Measurements from ENCODE around the gene RPL13.
"Not testable (repeated sequence)": the region's sequence is repeated elsewhere in the genome, so short reads cannot be mapped to it uniquely, and the experiment has no call there.

Gene RPL13

GRCh38 chr16:89562939-89563338 lies 2.5 kb downstream of the RPL13 start:
- DNase-seq (ENCODE audit: low read depth in 2 of 2) = no peak

GRCh38 chr16:89563639-89564392 lies 3.3 kb downstream of the RPL13 start:
- DNase-seq (ENCODE audit: low read depth in 2 of 2) = no peak

GRCh38 chr16:89564476-89565255 lies 4.2 kb downstream of the RPL13 start:
- no peak for DNase-seq (ENCODE audit: low read depth in 2 of 2)

GRCh38 chr16:89565256-89565505 lies 4.7 kb downstream of the RPL13 start:
- DNase-seq (ENCODE audit: low read depth in 2 of 2) = no peak

DNA sequence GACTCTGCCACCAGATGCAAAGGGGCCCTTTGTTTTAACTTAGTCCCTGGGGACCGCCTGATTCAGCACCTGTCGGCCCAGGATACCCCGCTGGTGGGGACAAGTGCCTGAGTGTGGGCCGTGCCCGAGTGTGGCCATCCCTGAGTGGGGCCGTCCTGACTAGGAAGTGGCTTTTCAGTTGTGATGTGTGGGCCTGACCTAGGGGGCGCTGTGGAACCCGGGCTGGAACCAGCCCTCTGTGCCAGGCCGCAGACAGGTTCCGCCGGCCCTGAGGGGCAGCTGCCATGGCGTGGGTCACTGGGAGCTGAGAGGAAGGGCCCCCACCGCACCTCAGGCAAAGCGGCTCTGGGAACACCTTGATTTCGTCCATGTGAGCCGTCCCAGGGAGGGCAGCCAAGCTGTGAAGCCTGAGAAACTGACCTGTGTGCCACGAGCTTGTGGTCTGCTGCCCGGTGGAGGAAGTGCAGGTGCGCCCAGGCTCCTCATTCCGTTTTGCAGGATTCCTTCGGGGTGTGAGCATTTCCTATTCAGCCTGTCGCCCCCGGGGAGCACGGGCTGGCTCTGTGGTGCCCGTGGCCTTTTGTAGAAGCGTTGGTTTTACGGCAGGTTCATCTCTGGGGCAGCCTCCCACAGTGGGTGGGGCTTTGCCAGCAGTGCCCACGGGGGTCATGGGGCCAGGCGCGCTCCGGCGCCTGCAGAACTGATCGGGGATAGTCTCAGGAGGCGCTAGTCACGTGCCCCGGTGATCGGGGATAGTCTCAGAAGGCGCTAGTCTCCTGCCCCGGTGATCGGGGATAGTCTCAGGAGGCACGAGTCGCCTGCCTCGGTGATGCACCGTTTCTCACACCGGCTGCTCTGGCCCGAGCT lies 5.3 kb downstream of the RPL13 start:
- DNase-seq (ENCODE audit: low read depth in 2 of 2) = peak in 1 of 2 donors; percentile 35

DNA sequence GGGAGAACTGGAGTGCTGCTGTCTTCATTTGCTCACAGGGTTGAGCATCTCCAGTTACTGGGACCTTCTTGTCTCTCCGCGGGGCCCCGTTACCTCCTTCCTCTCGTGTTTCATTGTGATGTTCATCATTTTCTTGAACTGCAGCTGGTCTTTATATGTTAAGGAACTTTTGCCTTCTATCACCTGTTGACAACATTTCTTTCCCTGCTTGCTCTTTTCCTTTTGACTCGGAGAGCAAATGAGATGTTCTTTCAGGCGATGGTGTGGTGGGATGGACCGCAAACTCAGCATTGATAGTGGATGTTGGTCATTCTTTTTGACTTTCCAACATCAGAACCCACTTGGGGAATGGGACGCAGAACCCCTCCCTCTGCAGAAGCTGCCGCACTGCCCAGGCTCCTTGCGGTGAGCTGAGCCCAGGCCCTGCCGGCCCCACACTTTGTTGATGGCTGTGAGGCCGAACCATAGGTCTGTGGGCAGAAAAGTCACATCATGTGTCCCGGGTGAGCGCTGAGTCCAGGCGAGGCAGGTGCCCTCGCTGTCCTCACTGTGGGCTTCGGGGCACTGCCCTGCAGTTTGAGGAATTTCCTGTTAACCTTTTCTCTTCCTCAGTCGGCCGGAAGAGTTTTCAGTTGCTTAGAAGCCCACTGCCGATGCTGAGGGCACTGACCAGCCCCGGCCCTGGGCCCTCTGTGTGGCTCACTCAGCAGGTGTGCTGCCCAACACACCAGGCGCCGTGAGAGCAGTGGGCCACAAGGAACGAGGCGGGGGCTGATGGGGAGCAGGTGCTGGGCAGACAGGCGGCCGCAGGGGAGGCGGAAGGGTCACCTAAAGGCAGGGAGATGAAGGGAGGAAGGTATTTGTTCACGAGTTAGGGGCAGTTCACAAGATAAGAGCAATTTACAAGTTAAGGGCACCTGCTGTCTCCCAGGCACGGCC lies 7.4 kb downstream of the RPL13 start:
- no peak for DNase-seq (ENCODE audit: low read depth in 2 of 2)

GRCh38 chr16:89569506-89570341 lies 9.2 kb downstream of the RPL13 start:
- no peak for DNase-seq (ENCODE audit: low read depth in 2 of 2)

DNA sequence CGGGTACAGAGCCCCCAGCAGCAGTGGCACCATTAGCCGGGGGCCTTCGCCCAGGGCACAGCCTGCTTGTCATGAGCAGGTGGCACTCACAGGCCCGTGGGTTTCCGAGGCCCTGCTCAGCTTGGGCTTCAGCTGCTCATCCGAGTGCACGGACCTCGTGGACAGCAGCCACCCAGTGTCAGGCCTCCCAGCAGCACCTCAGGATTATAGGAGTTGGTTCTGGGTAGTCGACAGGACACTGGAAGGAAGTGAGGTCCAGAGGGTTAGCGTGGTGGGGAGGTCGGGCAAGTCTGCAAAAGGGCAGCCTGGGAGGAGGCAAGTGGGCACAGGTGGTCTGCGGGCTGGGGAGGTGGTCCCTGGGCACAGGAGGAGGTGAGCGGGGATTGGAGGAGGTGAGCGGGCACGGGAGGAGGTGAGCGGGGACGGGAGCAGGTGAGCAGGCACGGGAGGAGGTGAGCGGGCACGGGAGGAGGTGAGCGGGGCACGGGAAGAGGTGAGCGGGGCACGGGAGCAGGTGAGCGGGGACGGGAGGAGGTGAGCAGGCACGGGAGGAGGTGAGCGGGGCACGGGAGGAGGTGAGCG lies 10.0 kb downstream of the RPL13 start:
- DNase-seq (ENCODE audit: low read depth in 2 of 2) = no peak

- DNase-seq (ENCODE audit: low read depth in 2 of 2) = not testable (repeated sequence)
These were observed 10.6 kb downstream of the RPL13 start for GRCh38 chr16:89570983-89571598.

DNA sequence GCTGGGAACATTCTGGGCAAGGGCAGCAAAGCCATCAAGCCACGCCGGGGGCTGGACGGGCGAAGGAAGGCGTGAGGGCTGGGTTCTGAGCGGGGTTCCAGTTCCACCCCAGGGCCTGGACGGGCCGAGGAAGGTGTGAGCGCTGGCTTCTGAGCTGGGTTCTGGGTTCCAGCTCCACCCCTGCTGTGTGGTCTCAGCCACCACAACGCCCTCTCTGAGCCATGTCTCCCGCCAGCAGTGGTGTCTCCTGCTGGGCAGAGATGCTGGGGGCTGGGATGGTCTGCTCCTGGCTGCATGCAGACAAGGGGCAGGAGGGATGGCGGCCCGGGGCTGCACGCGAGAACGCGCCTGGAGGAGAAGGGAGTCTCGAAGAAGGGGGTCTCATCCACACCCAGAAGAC lies 11.2 kb downstream of the RPL13 start:
- DNase-seq (ENCODE audit: low read depth in 2 of 2) = no peak

GRCh38 chr16:89572073-89572484 lies 11.6 kb downstream of the RPL13 start:
- no peak for DNase-seq (ENCODE audit: low read depth in 2 of 2)

GRCh38 chr16:89572485-89573205 lies 12.2 kb downstream of the RPL13 start:
- no peak for DNase-seq (ENCODE audit: low read depth in 2 of 2)

GRCh38 chr16:89573826-89574680 lies 13.6 kb downstream of the RPL13 start:
- DNase-seq (ENCODE audit: low read depth in 2 of 2) = no peak

GRCh38 chr16:89574681-89575246 lies 14.3 kb downstream of the RPL13 start:
- DNase-seq (ENCODE audit: low read depth in 2 of 2) = peak in 1 of 2 donors; percentile 29

DNA sequence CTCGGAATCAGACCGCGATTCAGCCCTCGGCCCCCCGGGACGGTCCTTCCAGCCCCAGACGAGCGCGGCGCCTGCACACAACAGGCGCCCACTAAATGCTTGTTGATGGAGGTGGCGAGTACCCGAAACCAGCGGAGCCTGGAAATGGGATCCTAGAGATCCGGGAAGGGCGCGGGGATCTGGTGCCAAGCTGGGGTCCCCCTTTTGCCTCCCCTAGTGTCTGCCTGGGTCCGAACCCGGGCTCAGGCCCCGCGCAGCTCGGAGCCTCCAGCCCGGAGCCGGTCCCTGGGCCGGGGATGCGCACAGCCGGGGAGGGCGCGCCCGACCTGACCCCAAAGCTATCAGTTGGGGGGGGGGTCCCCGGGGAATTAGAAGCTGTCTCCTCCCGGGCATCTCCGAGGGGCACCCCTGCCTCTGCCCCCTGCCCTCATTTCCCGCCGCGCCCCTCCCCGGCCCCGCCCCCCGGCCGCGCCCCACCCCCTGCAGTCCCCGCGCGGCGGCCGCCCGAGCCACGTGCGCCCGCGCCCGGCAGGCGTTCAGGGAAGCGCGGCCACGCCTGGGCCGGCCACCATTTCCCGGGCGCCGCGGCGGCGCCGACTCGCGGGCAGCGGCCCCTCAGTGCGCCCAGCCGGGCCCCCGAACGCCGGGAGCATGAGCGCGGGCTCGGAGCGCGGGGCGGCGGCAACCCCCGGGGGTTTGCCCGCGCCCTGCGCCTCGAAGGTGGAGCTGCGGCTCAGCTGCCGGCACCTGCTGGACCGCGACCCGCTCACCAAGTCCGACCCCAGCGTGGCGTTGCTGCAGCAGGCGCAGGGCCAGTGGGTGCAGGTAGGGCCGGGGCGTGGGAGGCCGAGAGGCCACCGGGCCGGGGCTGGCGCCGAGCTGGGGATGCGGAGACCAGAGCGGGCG lies 15.0 kb downstream of the RPL13 start, which contains the start of gene CPNE7:
Gene CPNE7, plus strand, starts transcription at position 512 of the 906 bp plus-strand sequence. Its CDS starts 140 bp downstream, at position 652.
- no peak for DNase-seq (ENCODE audit: low read depth in 2 of 2)

Data from stimulated activated CD8-positive, alpha-beta memory T cell treated with anti-CD3 and anti-CD28 coated beads, Interleukin-7, amount 100 ng/mL, for 4 hours (primary cell).